Duodenal mucosa (tissue), 2 donors: ENCODE data around the gene RAP2A.

Experiments used
- H3K27ac ChIP-seq: one replicate; pipeline ENCODE4 v1.7.0; 2013; ENCODE audit warnings: low read depth, low read length
- H3K27me3 ChIP-seq, 2 donors: one replicate each; pipeline ENCODE4 v1.7.0; 2013; ENCODE audit warnings: low read length in 2 of 2, control low read depth in 1 of 2; ENCODE audit not compliant: insufficient read depth in 2 of 2, control insufficient read depth in 1 of 2
- H3K36me3 ChIP-seq, 2 donors: one replicate each; pipeline ENCODE4 v1.7.0; 2013; ENCODE audit warnings: low read length in 2 of 2, control low read depth in 1 of 2; ENCODE audit not compliant: insufficient read depth in 2 of 2, control insufficient read depth in 1 of 2
- H3K4me1 ChIP-seq, 2 donors: one replicate each; pipeline ENCODE4 v1.7.0; 2013; ENCODE audit warnings: low read length in 2 of 2, control low read depth in 1 of 2; ENCODE audit not compliant: insufficient read depth in 2 of 2, control insufficient read depth in 1 of 2
- H3K4me3 ChIP-seq, 2 donors: one replicate each; pipeline ENCODE4 v1.7.0; 2013; ENCODE audit warnings: low read length in 2 of 2, low read depth in 1 of 2
- H3K9ac ChIP-seq, 2 donors: one replicate each; pipeline ENCODE4 v1.7.0; 2013; ENCODE audit warnings: low read length in 2 of 2, low read depth in 1 of 2
- H3K9me3 ChIP-seq, 2 donors: one replicate each; pipeline ENCODE4 v1.7.0; 2013; ENCODE audit warnings: low read length in 2 of 2, control low read depth in 1 of 2; ENCODE audit not compliant: control insufficient read depth in 1 of 2

The RAP2A gene

DNA sequence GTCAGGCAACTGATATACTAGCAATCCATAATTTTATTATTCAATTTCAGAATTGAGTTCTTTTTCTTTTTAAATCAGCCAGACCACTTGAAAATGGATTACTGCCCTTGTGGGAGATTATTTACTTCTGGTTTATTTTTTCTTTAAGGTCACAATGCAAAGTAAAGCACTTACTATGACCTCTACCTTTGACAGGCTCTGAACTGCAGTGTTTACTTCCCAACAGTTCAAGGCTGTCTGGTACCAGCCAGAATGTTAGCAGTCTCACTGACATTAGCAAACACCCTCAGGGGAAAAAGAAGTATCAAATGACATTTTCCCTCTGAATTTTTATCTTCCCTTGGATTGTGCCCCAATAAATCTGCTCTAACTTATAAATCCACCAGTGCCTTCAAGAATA is 57.5 kb downstream of the RAP2A start:
- no peak overlapping the region for H3K27ac ChIP-seq
- H3K4me1 ChIP-seq, result no peaks in the 10 kb centered on the region
- no peak overlapping the region for H3K4me3 ChIP-seq
- no peak overlapping the region for H3K9ac ChIP-seq
- no peaks in the 10 kb centered on the region for H3K27me3 ChIP-seq
- H3K9me3 ChIP-seq, result peaks cover 0 to 3% of the 10 kb centered on the region in 2 donors
- H3K36me3 ChIP-seq, result no peaks in the 10 kb centered on the region

DNA sequence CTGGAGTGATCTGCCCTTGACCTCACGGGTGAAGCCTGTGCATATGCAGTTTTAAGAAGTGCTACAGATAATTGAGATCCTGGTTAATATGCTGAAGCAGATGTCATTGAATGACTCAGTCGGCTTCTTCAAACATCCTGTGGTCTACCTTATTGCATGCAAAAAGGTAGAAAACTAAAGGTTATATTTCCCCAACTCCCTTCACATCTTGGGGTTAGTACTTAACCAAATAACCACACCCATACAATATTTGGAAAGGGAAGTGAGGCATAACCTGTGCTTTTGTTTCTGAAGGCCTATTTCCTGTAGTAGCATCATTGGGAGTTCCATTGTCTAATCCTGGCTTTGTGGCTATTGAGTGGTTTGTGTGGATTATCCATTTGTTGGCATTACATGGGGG is 58.3 kb downstream of the RAP2A start:
- H3K27me3 ChIP-seq, result no peaks in the 10 kb centered on the region
- H3K4me3 ChIP-seq, result no peak overlapping the region
- no peak overlapping the region for H3K9ac ChIP-seq
- H3K27ac ChIP-seq, result no peak overlapping the region
- no peaks in the 10 kb centered on the region for H3K4me1 ChIP-seq
- H3K36me3 ChIP-seq, result no peaks in the 10 kb centered on the region
- H3K9me3 ChIP-seq, result peaks cover 0 to 3% of the 10 kb centered on the region in 2 donors

DNA sequence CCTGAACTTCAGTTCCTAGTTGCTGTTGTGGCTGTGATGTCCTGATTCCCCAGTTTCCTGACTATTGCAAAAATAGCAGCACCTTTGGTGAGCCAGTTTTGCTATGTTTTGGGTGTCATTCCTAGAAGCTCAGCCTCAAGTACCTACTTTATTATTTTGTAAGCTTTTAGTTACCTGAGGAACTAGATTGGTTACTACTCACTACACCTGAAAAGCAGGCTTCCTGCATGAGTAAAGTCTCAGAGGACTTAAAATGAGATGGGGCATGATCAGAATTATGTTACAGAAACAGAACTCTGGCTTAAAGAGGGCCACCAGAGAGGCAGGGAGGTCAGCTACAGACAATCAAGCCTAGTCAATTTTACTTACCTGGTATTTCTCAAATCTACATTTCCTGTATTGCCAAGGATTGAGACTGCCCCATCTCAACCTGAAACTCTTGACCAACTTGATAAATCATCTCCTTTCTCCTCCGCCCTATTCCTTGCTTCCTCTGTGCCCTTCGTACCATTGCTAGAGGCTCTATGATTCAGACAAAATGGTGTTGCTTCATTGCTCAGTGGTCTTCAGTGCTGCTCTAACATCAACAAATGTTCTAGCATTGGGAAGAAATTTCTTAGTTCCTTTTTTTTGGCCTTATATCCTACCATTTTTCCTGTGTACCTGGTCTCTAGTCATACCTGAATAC is 58.9 kb downstream of the RAP2A start:
- Histone ChIP-seq H3K27me3 (no peaks in the 10 kb centered on the region), H3K4me1 (no peaks in the 10 kb centered on the region), H3K4me3 (no peak overlapping the region), H3K36me3 (no peaks in the 10 kb centered on the region), H3K9ac (no peak overlapping the region), H3K9me3 (peaks cover 0 to 3% of the 10 kb centered on the region in 2 donors), H3K27ac (no peak overlapping the region)

DNA sequence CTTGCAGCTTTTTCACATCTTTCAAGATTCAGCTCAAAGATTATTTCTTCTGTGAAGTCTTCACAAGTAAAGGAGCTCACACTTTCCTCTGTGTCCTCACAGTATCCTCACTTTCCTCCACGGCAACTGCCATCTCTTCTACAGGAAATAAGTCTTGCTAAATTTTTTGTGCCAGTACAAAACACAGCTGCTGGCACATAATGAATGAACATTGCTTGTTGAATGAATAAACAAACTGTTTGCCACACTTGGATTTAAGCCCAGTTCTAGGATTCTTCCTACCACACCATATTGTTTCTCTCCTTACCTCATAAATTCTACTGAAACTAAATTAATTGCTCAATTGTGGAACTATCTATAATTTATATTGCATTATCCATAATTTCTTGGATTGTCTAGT is 59.5 kb downstream of the RAP2A start:
- Histone ChIP-seq H3K27me3 (no peaks in the 10 kb centered on the region), H3K4me3 (no peak overlapping the region), H3K9me3 (peaks cover 0 to 3% of the 10 kb centered on the region in 2 donors), H3K27ac (no peak overlapping the region), H3K4me1 (no peaks in the 10 kb centered on the region), H3K9ac (no peak overlapping the region), H3K36me3 (no peaks in the 10 kb centered on the region)

DNA sequence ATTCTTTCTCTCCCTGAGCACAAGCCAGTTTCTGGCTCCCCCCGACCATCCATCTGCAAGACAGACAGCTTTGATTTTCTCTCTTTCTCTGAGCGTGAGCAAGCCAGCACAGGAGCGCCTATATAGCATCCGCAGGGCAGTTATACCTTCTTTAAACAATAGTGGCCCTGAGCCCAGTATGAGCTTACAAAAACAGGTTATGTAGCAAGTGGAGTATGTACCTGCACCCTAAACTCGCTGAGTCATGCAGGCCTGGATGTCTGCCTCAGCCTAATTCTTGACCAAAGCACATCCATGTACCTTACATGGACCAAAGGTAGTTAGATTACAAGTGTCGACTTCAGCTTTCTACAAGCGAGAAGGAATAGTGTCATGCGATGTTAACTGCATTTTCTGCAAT is 61.7 kb downstream of the RAP2A start:
- H3K27me3 ChIP-seq, result no peaks in the 10 kb centered on the region
- H3K4me3 ChIP-seq, result no peak overlapping the region
- no peaks in the 10 kb centered on the region for H3K4me1 ChIP-seq
- no peak overlapping the region for H3K9ac ChIP-seq
- no peaks in the 10 kb centered on the region for H3K36me3 ChIP-seq
- H3K27ac ChIP-seq, result no peak overlapping the region
- H3K9me3 ChIP-seq, result peaks cover 0 to 3% of the 10 kb centered on the region in 2 donors

DNA sequence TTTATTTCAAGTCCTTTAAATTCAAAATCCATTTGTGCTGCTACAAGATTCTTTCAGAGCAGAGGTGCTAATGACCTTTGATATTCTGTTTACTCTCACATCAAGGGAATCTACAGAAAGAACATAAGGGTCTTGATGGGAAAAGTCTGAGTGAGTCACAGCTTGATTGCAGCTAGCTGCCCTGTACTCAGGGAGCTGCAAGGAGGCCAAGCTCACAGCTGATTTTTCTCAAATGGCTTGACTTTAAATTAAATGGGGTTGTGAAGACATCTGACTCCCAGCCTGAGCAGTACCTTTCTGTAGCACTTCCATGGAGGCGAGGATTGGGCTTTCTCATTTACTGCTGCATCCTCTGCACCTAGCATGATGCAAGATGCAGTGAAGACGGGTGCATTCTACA is 62.5 kb downstream of the RAP2A start:
- no peaks in the 10 kb centered on the region for H3K4me1 ChIP-seq
- peaks cover 0 to 1% of the 10 kb centered on the region in 2 donors for H3K9me3 ChIP-seq
- no peak overlapping the region for H3K9ac ChIP-seq
- H3K27me3 ChIP-seq, result no peaks in the 10 kb centered on the region
- no peak overlapping the region for H3K27ac ChIP-seq
- no peaks in the 10 kb centered on the region for H3K36me3 ChIP-seq
- H3K4me3 ChIP-seq, result no peak overlapping the region

DNA sequence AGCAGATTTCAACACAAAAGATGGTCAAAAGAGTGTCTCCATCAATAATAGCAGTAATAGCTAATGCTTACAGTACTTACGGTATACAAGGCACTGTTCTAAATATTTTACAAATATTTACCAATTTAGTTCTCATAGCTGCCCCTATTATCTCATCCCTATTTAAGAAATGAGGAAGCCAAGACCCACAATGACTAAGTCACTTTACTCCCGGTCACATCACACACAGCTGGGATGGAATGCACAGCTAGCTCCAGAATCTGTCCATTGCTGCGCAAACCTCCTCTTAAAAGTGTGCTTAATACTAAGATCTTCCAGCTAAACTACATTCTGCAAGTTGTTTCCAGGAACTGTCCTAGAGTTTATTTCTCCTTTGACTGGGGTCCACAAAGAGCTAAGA is 63.4 kb downstream of the RAP2A start:
- Histone ChIP-seq H3K27ac (no peak overlapping the region), H3K4me1 (peaks cover 0 to 4% of the 10 kb centered on the region in 2 donors), H3K9me3 (no peaks in the 10 kb centered on the region), H3K9ac (no peak overlapping the region), H3K36me3 (no peaks in the 10 kb centered on the region), H3K4me3 (no peak overlapping the region), H3K27me3 (no peaks in the 10 kb centered on the region)

DNA sequence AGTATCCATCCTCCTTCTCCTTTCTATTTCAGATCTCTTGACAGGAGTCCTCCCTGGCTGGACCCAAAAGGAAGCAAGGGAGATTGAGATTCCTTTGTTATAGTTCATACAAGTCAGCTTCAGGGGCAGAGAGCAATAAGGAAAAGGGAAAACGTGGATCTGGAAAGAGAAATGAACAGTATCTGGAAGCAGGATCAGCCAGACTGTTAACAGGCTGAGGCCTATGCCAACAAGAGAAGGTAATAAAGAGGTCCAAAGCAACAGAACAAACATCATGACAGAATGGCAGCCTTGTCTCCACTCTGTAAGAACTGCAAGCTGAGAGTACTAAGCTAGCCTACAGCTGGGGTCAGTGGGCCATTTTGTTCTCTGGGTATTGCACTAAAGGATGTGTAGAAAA is 64.5 kb downstream of the RAP2A start:
- Histone ChIP-seq H3K4me1 (peaks cover 0 to 8% of the 10 kb centered on the region in 2 donors), H3K27me3 (no peaks in the 10 kb centered on the region), H3K9me3 (no peaks in the 10 kb centered on the region), H3K36me3 (no peaks in the 10 kb centered on the region), H3K4me3 (no peak overlapping the region), H3K9ac (no peak overlapping the region), H3K27ac (no peak overlapping the region)

DNA sequence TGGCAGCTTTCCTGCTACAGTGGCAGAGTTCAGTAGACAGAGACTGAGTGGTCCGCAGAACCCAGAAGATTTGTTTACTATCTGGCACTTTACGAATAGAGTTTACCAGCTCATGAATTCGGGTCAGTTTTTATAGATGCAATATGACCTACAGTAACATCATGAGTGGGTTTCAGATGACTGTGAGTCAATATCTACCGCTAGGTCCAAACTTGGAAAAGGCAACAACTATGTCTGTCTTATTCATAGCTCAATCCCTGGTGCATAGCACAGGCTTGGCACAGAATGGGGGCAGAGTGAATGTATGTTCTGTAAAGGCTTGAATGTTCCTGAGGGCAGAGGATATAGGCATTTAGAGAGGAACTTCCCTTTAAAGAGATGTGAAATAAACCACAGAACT is 65.2 kb downstream of the RAP2A start:
- Histone ChIP-seq H3K9ac (no peak overlapping the region), H3K4me3 (no peak overlapping the region), H3K36me3 (no peaks in the 10 kb centered on the region), H3K9me3 (no peaks in the 10 kb centered on the region), H3K4me1 (peaks cover 0 to 8% of the 10 kb centered on the region in 2 donors), H3K27ac (no peak overlapping the region), H3K27me3 (no peaks in the 10 kb centered on the region)

DNA sequence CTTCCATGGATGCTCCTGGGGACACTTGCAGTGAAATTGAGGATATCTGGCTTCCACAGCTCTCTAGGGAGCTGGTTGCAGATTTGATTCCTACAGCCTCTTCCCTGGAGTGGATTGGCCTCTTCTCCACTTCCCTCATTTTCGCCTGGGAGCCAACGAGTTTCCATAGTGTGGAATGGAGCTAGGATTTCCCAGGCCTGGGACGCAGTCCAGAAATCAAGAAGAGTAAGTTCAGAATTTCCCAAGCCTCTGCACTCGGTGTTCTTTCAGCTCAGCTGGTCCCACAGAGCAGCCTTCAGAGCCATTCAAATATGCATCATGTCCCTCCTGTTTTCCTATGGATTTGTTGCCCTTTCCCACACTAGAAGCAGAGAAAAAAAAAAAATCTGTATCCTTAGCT is 68.2 kb downstream of the RAP2A start:
- no peaks in the 10 kb centered on the region for H3K27me3 ChIP-seq
- no peaks in the 10 kb centered on the region for H3K9me3 ChIP-seq
- H3K4me1 ChIP-seq, result peaks cover 0 to 16% of the 10 kb centered on the region in 2 donors
- no peaks in the 10 kb centered on the region for H3K36me3 ChIP-seq
- H3K4me3 ChIP-seq, result no peak overlapping the region
- H3K27ac ChIP-seq, result no peak overlapping the region
- no peak overlapping the region for H3K9ac ChIP-seq

DNA sequence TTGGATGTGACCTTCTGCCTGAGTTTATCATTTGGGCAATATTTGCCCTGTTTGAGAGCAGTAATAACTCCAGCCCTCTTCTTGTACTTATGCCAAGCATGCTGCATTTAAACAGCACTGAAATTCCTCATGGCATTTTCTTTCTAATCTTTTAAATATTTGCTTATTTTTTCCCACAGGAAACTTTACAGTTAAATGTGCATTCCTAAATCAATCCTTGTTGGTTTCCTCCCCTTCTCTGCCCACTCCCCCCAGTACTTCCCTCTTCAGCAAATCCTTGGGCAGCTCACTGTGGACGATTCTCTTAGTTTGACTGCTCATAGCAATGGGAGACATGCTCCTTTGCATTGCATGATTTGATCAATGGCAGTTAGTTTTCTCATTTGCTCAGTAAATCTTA is 68.7 kb downstream of the RAP2A start:
- Histone ChIP-seq H3K4me3 (no peak overlapping the region), H3K9me3 (no peaks in the 10 kb centered on the region), H3K27me3 (no peaks in the 10 kb centered on the region), H3K27ac (no peak overlapping the region), H3K9ac (no peak overlapping the region), H3K4me1 (peaks cover 0 to 16% of the 10 kb centered on the region in 2 donors), H3K36me3 (no peaks in the 10 kb centered on the region)
